T-helper 1 cell treated with Interleukin-12 subunit alpha and Interleukin-12 subunit beta and Interleukin-4 antibody, amounts not matched to agents 30 μg/mL and 1 μg/mL, for 36 hours (primary cell): ENCODE results near the gene PADI4.
"Not testable (repeated sequence)": the region's sequence is repeated elsewhere in the genome, so short reads cannot be mapped to it uniquely, and the experiment has no call there.

Source experiments
- H3K27ac Mint-ChIP-seq: one replicate; pipeline ENCODE4 v1.8.0; 2021; ENCODE audit warnings: mild to moderate bottlenecking, mixed read lengths
- H3K27me3 Mint-ChIP-seq: one replicate; pipeline ENCODE4 v1.8.0; 2021; ENCODE audit warnings: low read depth, mixed read lengths
- H3K36me3 Mint-ChIP-seq: one replicate; pipeline ENCODE4 v1.8.0; 2021; ENCODE audit warnings: low read depth, mixed read lengths
- H3K4me1 Mint-ChIP-seq: one replicate; pipeline ENCODE4 v1.8.0; 2021; ENCODE audit warnings: low read depth, mixed read lengths
- H3K4me3 Mint-ChIP-seq: one replicate; pipeline ENCODE4 v1.8.0; 2021; ENCODE audit warnings: mild to moderate bottlenecking, moderate library complexity, mixed read lengths
- H3K9me3 Mint-ChIP-seq: one replicate; pipeline ENCODE4 v1.8.0; 2021; ENCODE audit warnings: mixed read lengths

The PADI4 gene

DNA sequence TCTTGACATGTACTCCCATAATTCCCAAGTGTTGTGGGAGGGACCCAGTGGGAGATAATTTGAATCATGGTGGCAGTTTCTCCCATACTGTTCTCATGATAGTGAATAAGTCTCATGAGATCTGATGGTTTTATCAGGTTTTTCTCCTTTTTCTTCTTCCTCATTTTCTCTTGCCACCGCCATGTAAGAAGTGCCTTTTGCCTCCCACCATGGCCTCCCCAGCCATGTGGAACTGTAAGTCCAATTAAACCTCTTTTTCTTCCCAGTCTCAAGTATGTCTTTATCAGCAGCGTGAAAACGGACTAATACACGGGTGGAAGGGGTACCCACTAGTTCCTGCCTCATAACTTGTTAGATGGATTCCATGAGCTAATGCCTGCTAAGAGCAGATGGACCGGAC, 37.5 kb downstream of the PADI4 start:
- H3K4me3 Mint-ChIP-seq, H3K27ac Mint-ChIP-seq, H3K36me3 Mint-ChIP-seq, H3K9me3 Mint-ChIP-seq, H3K4me1 Mint-ChIP-seq, H3K27me3 Mint-ChIP-seq: not testable (repeated sequence)

DNA sequence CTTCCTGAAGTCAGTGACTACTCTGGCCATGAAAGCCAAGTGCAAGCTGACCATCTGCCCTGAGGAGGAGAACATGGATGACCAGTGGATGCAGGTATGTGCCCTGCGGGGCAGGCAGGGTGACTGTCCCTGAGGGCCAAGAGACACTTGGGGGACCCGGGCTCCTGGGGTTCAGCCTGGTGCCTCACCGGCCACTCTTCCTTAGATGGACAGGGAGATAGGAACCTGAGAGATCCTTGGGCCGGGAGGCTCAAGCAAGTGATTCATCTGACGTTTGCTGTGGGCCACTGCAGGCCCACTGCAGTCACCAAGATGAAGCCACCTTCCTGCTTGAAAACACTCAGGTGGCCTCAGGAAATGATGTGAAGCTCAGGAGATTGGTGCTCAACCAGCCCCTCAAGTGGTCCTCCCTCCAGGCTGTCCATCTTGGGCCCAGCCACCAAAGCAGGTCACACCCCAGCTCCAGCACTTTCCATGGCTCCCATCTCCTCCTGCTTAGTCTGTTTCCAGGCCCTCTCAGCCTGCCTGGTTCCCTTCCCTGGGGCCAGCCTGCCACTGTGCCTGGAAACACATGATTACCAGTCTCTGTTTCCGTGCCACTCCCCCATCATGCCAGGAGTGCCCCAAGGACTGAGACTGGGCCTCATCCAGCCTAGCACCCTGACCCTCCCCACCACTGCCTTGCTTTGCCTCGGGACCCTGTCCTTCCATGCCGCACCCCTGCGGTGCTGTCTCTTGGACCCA, 38.2 kb downstream of the PADI4 start:
- Mint-ChIP-seq H3K27me3 (no peaks in the 10 kb centered on the region), H3K27ac (no peak overlapping the region), H3K4me3 (no peak overlapping the region), H3K36me3 (no peaks in the 10 kb centered on the region), H3K4me1 (peaks cover 6% of the 10 kb centered on the region), H3K9me3 (no peaks in the 10 kb centered on the region)

DNA sequence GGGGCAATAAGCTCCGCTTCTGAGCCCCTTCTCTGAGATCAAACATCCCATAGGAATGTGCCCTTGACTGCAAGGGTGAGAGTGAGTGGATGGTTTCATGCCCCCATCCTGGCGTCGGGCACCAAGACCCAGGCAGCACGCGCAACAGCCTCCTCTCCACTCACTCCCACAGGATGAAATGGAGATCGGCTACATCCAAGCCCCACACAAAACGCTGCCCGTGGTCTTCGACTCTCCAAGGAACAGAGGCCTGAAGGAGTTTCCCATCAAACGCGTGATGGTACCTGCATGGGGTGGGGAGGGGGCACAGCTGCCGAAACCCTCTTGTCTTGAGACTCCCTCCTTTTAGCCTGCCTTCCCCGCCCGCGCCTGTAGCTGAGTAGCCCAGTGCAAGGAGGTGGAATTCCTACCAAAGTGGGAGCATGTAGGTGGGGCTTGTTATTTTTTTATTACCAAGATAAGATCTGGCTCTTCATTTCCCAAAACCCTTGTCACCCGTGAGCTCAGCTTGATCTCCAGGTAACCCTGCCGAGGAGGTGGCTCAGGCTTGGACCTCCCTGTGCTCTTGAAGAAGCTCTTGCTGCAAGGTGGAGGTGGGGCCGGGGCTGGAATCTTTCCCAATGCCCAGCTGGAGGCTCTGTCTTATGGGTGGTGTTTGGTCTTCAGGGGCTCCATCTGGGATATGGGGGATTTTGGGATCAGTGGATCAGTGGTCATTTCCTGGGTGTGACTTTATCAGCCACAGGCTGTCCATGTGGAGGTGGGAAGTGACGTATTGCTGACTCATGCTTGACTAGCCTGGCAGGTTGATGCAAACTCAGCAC, 40.0 kb downstream of the PADI4 start:
- Mint-ChIP-seq H3K9me3 (no peaks in the 10 kb centered on the region), H3K27me3 (no peaks in the 10 kb centered on the region), H3K4me1 (peaks cover 6% of the 10 kb centered on the region), H3K27ac (no peak overlapping the region), H3K36me3 (no peaks in the 10 kb centered on the region), H3K4me3 (no peak overlapping the region)

DNA sequence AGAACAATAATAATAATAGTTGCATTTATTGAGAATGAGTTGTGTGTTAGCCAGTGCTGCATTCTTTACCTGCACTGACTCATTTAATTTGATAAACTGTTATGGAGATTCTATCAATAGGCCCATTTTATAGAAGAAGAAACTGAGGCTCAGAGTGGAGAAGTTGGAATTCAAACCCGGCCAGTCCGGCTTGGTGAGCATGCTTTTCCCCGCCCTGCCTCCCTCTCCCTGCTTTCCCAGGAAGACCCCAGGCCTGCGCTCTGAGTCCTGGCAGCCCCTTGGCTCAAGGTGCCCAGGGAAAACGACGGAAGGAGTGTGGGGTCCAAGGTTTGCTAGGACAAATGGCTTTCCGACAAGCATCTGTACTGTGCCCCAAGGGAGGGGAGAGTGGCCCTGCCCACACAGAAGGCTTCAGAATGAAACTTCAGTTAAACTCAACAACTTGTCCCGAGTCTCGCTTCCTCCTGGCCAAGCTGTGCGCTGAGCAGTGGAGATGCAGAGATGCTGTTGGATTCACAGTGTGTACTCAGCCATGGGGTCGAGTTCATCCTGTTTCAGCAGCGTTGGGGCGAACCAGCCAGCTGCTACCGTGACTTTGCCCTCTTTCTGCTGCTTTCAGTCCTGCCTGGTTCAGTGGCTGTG, 40.7 kb downstream of the PADI4 start:
- Mint-ChIP-seq H3K27me3 (no peaks in the 10 kb centered on the region), H3K36me3 (no peaks in the 10 kb centered on the region), H3K4me1 (peaks cover 6% of the 10 kb centered on the region), H3K9me3 (no peaks in the 10 kb centered on the region), H3K4me3 (no peak overlapping the region), H3K27ac (no peak overlapping the region)

DNA sequence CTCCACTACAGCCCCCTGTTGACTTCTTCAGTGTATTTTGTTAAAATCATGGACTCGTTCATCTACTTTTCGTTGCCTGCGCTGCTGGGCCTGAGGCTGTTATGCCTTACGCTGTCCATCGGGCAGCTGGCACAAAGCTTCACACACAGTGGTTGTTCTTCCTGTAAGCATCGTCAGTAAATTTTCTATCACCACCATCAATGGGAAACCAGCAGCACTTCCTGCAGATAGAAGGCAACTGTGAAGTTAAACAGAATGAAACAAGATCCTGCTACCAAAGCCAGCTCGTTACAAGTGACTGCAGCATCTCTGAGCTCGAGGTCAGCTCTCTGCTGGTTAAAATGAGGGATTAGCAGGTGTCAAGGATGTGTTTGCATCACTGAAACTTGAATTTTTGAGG, 42.1 kb downstream of the PADI4 start:
- no peaks in the 10 kb centered on the region for H3K9me3 Mint-ChIP-seq
- H3K36me3 Mint-ChIP-seq = no peaks in the 10 kb centered on the region
- H3K4me3 Mint-ChIP-seq = no peak overlapping the region
- H3K27me3 Mint-ChIP-seq = no peaks in the 10 kb centered on the region
- H3K27ac Mint-ChIP-seq = peak overlapping the region; percentile 76
- peaks cover 6% of the 10 kb centered on the region for H3K4me1 Mint-ChIP-seq

DNA sequence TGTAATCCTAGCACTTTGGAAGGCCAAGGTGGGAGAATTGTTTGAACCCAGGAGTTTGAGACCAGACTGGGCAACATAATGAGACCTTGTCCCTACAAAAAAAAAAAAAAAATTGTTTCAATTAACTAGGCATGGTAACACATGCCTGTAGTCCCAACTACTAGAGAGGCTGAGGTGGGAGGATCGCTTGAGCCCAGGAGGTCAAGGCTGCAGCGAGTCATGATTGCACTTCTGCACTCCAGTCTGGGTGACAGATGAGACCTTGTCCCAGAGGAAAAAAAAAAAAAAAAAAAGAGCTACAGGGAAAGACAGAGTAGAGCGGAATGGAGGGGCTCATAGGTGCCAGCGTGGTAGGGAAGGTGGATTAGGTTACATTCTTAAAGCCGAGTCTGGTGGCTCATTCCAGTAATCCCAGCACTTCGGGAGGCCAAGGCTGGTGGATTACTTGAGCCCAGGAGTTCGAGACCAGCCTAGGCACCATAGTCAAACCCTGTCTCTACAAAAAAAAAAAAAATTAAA, 43.0 kb downstream of the PADI4 start:
- peaks cover 7% of the 10 kb centered on the region for H3K4me1 Mint-ChIP-seq

DNA sequence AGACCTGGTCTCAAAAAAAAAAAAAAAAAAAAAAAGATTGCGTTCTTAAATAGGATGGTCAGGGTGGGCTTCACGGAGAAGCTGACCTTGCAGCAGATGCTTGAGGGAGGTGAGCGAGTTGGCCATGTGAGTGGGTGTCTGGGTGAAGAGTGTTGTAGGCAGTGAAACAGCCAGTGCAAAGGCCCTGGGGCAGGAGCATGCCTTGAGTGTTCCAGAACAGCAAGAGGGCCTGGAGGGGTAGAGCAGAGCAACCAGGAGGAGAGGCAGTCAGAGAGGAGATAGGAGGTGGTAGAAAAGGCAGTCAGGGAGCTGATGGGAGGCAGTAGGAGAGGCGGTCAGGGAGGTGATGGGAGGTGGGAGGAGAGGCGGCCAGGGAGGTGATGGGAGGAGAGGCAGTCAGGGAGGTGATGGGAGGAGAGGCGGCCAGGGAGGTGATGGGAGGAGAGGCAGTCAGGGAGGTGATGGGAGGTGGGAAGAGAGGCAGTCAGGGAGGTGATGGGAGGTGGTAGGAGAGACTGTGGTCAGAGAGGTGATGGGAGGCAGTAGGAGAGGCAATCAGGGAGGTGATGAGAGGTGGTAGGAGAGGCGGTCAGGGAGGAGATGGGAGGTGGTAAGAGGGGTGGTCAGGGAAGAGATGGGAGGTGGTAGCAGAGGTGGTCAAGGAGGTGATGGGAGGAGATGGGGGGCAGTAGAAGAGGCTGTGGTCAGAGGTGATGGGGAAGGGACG, 43.8 kb downstream of the PADI4 start:
- Mint-ChIP-seq H3K9me3 (no peaks in the 10 kb centered on the region), H3K4me3 (no peak overlapping the region), H3K4me1 (peaks cover 10% of the 10 kb centered on the region), H3K36me3 (no peaks in the 10 kb centered on the region), H3K27me3 (no peaks in the 10 kb centered on the region), H3K27ac (no peak overlapping the region)

More for the DNA sequence above, 43.0 kb downstream of the PADI4 start:
- no peak overlapping the region for H3K27ac Mint-ChIP-seq
- H3K36me3 Mint-ChIP-seq = no peaks in the 10 kb centered on the region
- H3K9me3 Mint-ChIP-seq = no peaks in the 10 kb centered on the region
- H3K27me3 Mint-ChIP-seq = no peaks in the 10 kb centered on the region
- no peak overlapping the region for H3K4me3 Mint-ChIP-seq

DNA sequence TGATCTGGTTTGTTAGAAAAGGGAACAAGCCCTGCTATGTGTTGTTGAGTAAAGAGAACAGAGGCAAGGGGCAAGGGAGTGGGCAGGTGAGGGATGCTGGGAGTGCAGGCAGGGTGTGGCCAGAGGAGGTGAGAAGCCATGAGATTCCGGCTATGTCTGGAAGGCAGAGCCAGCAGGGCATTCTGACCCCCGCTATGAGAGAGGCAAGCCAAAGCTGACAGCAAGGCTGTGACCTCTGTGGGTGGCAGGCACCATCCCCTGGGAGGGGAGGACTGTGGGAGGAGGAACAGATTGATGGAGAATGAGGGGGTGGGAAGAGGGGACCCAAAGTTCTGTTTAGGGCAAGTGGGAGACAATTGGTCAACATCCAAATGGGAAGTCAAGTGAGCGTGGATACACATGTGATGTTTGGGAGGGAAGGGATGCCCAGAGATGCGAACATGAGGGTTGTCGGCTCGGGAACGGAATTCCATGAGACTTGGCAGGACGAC, 44.5 kb downstream of the PADI4 start:
- Mint-ChIP-seq H3K27me3 (no peaks in the 10 kb centered on the region), H3K27ac (no peak overlapping the region), H3K4me3 (no peak overlapping the region), H3K9me3 (no peaks in the 10 kb centered on the region), H3K36me3 (no peaks in the 10 kb centered on the region), H3K4me1 (peaks cover 10% of the 10 kb centered on the region)

DNA sequence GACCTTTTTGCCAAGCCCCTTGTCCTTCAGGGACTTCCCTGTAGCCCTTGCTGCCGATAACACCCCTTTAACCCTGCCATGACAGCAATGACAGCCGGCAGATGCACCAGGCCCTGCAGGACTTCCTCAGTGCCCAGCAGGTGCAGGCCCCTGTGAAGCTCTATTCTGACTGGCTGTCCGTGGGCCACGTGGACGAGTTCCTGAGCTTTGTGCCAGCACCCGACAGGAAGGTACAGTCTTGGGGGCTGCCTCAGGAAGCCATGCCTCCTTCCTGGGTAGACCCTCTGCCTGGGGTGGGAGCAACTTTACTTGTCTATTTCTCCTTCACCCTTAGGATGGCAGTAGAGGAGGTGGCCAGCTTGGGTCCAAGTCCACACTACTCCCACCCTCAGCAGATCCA, 47.9 kb downstream of the PADI4 start:
- Mint-ChIP-seq H3K36me3 (no peaks in the 10 kb centered on the region), H3K27me3 (no peaks in the 10 kb centered on the region), H3K4me1 (peaks cover 5% of the 10 kb centered on the region), H3K4me3 (no peak overlapping the region), H3K27ac (no peak overlapping the region), H3K9me3 (no peaks in the 10 kb centered on the region)

DNA sequence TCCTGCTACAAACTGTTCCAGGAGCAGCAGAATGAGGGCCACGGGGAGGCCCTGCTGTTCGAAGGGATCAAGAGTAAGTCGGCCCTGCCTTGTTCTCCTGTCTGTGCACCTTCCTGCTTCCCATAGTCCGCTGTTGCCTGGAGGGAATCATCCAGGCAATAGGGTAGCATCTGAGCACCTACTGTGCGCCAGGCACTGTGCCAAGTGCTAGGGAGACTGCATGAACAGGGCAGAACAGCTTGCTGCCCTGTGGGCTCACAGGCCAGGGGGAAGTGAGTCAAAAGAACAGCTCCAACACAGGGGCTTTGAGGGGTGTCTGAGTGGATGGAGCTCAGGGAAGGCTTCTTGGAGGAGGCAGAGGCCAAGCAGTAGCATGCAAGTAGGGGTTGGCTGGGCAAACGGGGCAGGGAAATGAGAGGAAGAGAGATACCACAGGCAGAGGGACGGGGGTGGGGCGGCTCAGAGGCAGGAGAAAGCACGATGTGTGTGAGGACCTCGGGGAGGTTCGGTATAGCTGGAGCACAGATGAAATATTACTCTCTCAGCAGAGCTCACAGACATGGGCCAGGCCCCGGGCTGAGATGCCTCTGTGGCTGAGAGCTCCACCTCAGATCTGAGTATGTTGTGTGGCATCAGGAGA, 48.5 kb downstream of the PADI4 start:
- Mint-ChIP-seq H3K27me3 (no peaks in the 10 kb centered on the region), H3K4me3 (no peak overlapping the region), H3K27ac (no peak overlapping the region), H3K4me1 (peaks cover 5% of the 10 kb centered on the region), H3K36me3 (no peaks in the 10 kb centered on the region), H3K9me3 (no peaks in the 10 kb centered on the region)

DNA sequence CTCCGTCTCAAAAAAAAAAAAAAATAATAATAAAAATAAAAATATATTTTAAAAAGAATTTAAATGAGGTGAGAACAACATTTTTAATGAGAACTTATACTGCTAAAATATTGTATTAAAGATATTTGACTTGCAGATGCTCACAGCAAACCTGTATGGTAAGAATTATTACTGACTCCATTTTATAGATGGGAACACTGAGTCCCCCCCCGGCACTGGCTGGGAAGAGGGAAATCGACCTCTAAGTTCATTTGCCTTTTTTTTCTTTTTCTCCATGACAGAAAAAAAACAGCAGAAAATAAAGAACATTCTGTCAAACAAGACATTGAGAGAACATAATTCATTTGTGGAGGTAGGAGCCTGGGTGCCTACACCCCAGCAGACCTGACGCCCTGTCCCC, 50.6 kb downstream of the PADI4 start:
- H3K27ac Mint-ChIP-seq = no peak overlapping the region
- H3K36me3 Mint-ChIP-seq = no peaks in the 10 kb centered on the region
- no peaks in the 10 kb centered on the region for H3K9me3 Mint-ChIP-seq
- no peak overlapping the region for H3K4me3 Mint-ChIP-seq
- peaks cover 5% of the 10 kb centered on the region for H3K4me1 Mint-ChIP-seq
- H3K27me3 Mint-ChIP-seq = no peaks in the 10 kb centered on the region

DNA sequence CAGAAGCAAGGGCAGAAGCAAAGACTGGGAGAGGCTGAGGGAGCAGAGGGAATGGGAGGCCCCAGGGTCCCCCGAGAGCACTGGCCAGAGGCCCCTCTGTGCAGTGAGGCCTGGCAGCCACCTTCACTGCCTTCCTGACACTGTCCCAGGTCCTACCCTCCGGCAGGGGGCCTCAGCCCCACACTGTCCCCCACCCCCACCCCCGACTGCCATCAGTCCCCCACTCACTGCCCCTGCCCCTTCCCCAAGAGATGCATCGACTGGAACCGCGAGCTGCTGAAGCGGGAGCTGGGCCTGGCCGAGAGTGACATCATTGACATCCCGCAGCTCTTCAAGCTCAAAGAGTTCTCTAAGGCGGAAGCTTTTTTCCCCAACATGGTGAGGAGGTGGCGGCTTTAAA, 51.0 kb downstream of the PADI4 start:
- H3K27ac Mint-ChIP-seq = no peak overlapping the region
- no peak overlapping the region for H3K4me3 Mint-ChIP-seq
- no peaks in the 10 kb centered on the region for H3K36me3 Mint-ChIP-seq
- no peaks in the 10 kb centered on the region for H3K9me3 Mint-ChIP-seq
- H3K27me3 Mint-ChIP-seq = peaks cover 3% of the 10 kb centered on the region
- peaks cover 5% of the 10 kb centered on the region for H3K4me1 Mint-ChIP-seq

DNA sequence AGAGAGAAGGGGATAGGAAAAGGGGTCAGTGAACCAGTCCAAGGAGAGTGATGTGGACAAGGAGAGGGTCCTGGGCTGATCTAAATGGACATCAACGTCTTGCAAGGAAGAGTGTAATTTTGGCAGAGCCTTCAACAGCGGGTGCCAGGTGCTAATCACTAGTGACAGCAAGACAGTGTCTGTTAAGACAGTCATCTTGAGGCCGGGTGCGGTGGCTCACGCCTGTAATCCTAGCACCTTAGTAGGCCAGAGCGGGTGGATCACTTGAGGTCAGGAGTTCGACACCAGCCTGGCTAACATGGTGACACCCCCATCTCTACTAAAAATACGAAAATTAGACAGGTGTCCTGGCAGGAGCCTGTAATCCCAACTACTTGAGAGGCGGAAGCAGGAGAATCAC, 51.8 kb downstream of the PADI4 start:
- peaks cover 5% of the 10 kb centered on the region for H3K4me1 Mint-ChIP-seq
- no peaks in the 10 kb centered on the region for H3K36me3 Mint-ChIP-seq
- peaks cover 3% of the 10 kb centered on the region for H3K27me3 Mint-ChIP-seq
- H3K4me3 Mint-ChIP-seq = no peak overlapping the region
- H3K9me3 Mint-ChIP-seq = no peaks in the 10 kb centered on the region
- no peak overlapping the region for H3K27ac Mint-ChIP-seq
